DOHH2 (cell line): Measurements from ENCODE around the gene MUC12.

Experiments used
- H3F3A ChIP-seq: fragments of 200-600 bp; sonication (generic), shearing (Covaris generic); 2 replicates; pipeline ENCODE4 v1.6.0; 2016; ENCODE audit warnings: antibody characterized with exemption, mild to moderate bottlenecking; ENCODE audit not compliant: control insufficient read depth, insufficient read depth
- H3K27ac ChIP-seq: fragments of 200-600 bp; sonication (generic); 2 replicates; pipeline ENCODE4 v1.5.1; 2014; ENCODE audit warnings: low read depth, mild to moderate bottlenecking, low read length, moderate library complexity
- H3K27me3 ChIP-seq: fragments of 200-600 bp; sonication (generic); 2 replicates; pipeline ENCODE4 v1.6.1; 2014; ENCODE audit warnings: mild to moderate bottlenecking, low read length, mixed read lengths; ENCODE audit not compliant: control insufficient read depth
- H3K36me3 ChIP-seq: fragments of 200-600 bp; sonication (generic); 2 replicates; pipeline ENCODE4 v1.6.1; 2014; ENCODE audit warnings: mild to moderate bottlenecking, low read length, moderate library complexity, mixed read lengths; ENCODE audit not compliant: control insufficient read depth
- H3K4me1 ChIP-seq: fragments of 200-600 bp; sonication (generic); 2 replicates; pipeline ENCODE4 v1.6.1; 2014; ENCODE audit warnings: mild to moderate bottlenecking, low read length, mixed read lengths; ENCODE audit not compliant: control insufficient read depth
- H3K4me2 ChIP-seq: fragments of 200-600 bp; sonication (generic); 2 replicates; pipeline ENCODE4 v1.6.0; 2014; ENCODE audit warnings: mild to moderate bottlenecking, low read length, moderate library complexity
- H3K4me3 ChIP-seq: fragments of 200-600 bp; sonication (generic); 2 replicates; pipeline ENCODE4 v1.5.1; 2014; ENCODE audit warnings: mild to moderate bottlenecking, low read length, mixed read lengths
- H3K79me2 ChIP-seq: fragments of 200-600 bp; sonication (generic); 2 replicates; pipeline ENCODE4 v1.6.1; 2014; ENCODE audit warnings: mild to moderate bottlenecking, low read length, mixed read lengths; ENCODE audit not compliant: control insufficient read depth
- H3K9me2 ChIP-seq: fragments of 200-600 bp; sonication (generic); replicated peaks from 2 replicates; pipeline ENCODE4 v1.6.1; 2014; ENCODE audit warnings: mild to moderate bottlenecking, low read length, mixed read lengths; ENCODE audit not compliant: control insufficient read depth
- H3K9me3 ChIP-seq: fragments of 200-600 bp; sonication (generic); 2 replicates; pipeline ENCODE4 v1.6.1; 2014; ENCODE audit warnings: antibody characterized with exemption, low read length, mixed read lengths; ENCODE audit not compliant: control insufficient read depth, insufficient read depth
- H4K20me1 ChIP-seq: fragments of 200-600 bp; sonication (generic); 2 replicates; pipeline ENCODE4 v1.6.0; 2014; ENCODE audit warnings: low read depth, mild to moderate bottlenecking, antibody characterized with exemption, low read length, moderate library complexity; ENCODE audit not compliant: control insufficient read depth, insufficient read depth
- CTCF ChIP-seq: fragments of 200-600 bp; sonication (generic); IDR thresholded peaks from one replicate; pipeline ENCODE4 v1.5.1; 2014; ENCODE audit warnings: antibody characterized with exemption, mild to moderate bottlenecking, low read depth, low read length; ENCODE audit not compliant: poor library complexity, severe bottlenecking
- EZH2phosphoT487 ChIP-seq: fragments of 200-600 bp; sonication (generic); IDR thresholded peaks from 2 replicates; pipeline ENCODE4 v1.6.1; 2017; ENCODE audit warnings: borderline replicate concordance, mild to moderate bottlenecking, antibody characterized with exemption, low read length, moderate library complexity, mixed read lengths

MUC12 gene

GRCh38 chr7:100962537-100962936, 6.8 kb upstream of the MUC12 start:
- Histone ChIP-seq H3K27ac (no peak overlapping the region), H3K9me3 (no peaks in the 10 kb centered on the region), H3K27me3 (peaks cover 10% of the 10 kb centered on the region), H3K36me3 (no peaks in the 10 kb centered on the region), H4K20me1 (no peaks in the 10 kb centered on the region), H3K4me1 (no peaks in the 10 kb centered on the region), H3K9me2 (no peaks in the 10 kb centered on the region), H3K4me2 (no peak overlapping the region), H3K4me3 (no peak overlapping the region), H3K79me2 (no peaks in the 10 kb centered on the region), H3F3A (no peaks in the 10 kb centered on the region)
- TF ChIP-seq EZH2phosphoT487 (no peak), CTCF (no peak)

GRCh38 chr7:100963386-100963785, 6.0 kb upstream of the MUC12 start:
- Histone ChIP-seq H3K9me3 (no peaks in the 10 kb centered on the region), H3K27me3 (peaks cover 17% of the 10 kb centered on the region), H3K4me3 (no peak overlapping the region), H3K79me2 (no peaks in the 10 kb centered on the region), H3K9me2 (no peaks in the 10 kb centered on the region), H3K4me1 (no peaks in the 10 kb centered on the region), H3K36me3 (no peaks in the 10 kb centered on the region), H3F3A (no peaks in the 10 kb centered on the region), H3K27ac (no peak overlapping the region), H4K20me1 (no peaks in the 10 kb centered on the region), H3K4me2 (no peak overlapping the region)
- TF ChIP-seq EZH2phosphoT487 (no peak), CTCF (no peak)

GRCh38 chr7:100963874-100964273, 5.5 kb upstream of the MUC12 start:
- TF ChIP-seq CTCF (no peak), EZH2phosphoT487 (no peak)
- no peak overlapping the region for H3K4me2 ChIP-seq
- no peaks in the 10 kb centered on the region for H3K79me2 ChIP-seq
- no peaks in the 10 kb centered on the region for H3K9me3 ChIP-seq
- no peaks in the 10 kb centered on the region for H3F3A ChIP-seq
- H3K4me3 ChIP-seq: no peak overlapping the region
- H3K27ac ChIP-seq: no peak overlapping the region
- H4K20me1 ChIP-seq: no peaks in the 10 kb centered on the region
- H3K27me3 ChIP-seq: peaks cover 19% of the 10 kb centered on the region
- H3K9me2 ChIP-seq: no peaks in the 10 kb centered on the region
- no peaks in the 10 kb centered on the region for H3K4me1 ChIP-seq
- no peaks in the 10 kb centered on the region for H3K36me3 ChIP-seq

DNA sequence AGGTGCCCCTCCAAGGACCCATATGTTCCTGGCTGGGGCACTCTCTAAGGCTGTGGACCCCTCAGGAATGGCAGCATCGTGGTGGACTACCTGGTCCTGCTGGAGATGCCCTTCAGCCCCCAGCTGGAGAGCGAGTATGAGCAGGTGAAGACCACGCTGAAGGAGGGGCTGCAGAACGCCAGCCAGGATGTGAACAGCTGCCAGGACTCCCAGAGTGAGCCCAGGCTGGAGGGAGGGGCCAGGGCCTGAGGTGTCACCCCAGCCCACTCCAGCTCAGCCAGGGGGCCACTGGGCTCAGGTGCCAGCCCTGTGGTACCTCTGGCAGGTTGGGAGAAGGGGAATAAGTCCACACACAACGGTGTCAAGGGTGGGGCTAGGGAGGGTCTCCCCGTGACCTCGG, 4.7 kb upstream of the MUC12 start:
- Histone ChIP-seq H3K4me2 (no peak overlapping the region), H3K36me3 (no peaks in the 10 kb centered on the region), H3F3A (no peaks in the 10 kb centered on the region), H3K4me3 (no peak overlapping the region), H3K79me2 (no peaks in the 10 kb centered on the region), H3K9me3 (no peaks in the 10 kb centered on the region), H3K9me2 (no peaks in the 10 kb centered on the region), H3K4me1 (no peaks in the 10 kb centered on the region), H4K20me1 (no peaks in the 10 kb centered on the region), H3K27ac (no peak overlapping the region), H3K27me3 (peaks cover 19% of the 10 kb centered on the region)
- TF ChIP-seq CTCF: no peak
- TF ChIP-seq EZH2phosphoT487: no peak
